Sciatic nerve (tissue), 2 donors: Measurements from ENCODE around the gene CLIP2. TPM values are rescaled to one million over a fixed set of nuclear protein-coding genes. Genes with fewer than 3 reads are reported as not detected.
"Not testable (repeated sequence)": the region's sequence is repeated elsewhere in the genome, so short reads cannot be mapped to it uniquely, and the experiment has no call there.

Experiments used
- ATAC-seq: fragments of 200-7000 bp; cut with Tn5 transposase; one replicate; pipeline ENCODE4 v1.9.1; 2020; ENCODE audit warnings: mild to moderate bottlenecking, moderate library complexity
- DNase-seq: peaks from one replicate; pipeline ENCODE4 v3.0.0-alpha.2; 2020; ENCODE audit warnings: low spot score
- intact Hi-C: fragments of 100-400 bp; cut with DNase I; formaldehyde crosslinking; loops from one replicate; pipeline ENCODE4 v1.14.2; 2022
- total RNA-seq: library from RNA; stranded (reverse); fragmentation: NEBNext Ultra II Directional; extraction: Animal tissue kit (Norgen Biotek cat#: 25700); gene quantifications from one replicate; pipeline ENCODE4 v1.2.1, GENCODE V29; 2021
- donor health status: DM: no; HTN: no; CAD: no.
- donor health status: DM: no; HTN: no; CAD: no.

Gene CLIP2
- total RNA-seq, 1 donor from 2014 or later = 58.4 TPM

DNA sequence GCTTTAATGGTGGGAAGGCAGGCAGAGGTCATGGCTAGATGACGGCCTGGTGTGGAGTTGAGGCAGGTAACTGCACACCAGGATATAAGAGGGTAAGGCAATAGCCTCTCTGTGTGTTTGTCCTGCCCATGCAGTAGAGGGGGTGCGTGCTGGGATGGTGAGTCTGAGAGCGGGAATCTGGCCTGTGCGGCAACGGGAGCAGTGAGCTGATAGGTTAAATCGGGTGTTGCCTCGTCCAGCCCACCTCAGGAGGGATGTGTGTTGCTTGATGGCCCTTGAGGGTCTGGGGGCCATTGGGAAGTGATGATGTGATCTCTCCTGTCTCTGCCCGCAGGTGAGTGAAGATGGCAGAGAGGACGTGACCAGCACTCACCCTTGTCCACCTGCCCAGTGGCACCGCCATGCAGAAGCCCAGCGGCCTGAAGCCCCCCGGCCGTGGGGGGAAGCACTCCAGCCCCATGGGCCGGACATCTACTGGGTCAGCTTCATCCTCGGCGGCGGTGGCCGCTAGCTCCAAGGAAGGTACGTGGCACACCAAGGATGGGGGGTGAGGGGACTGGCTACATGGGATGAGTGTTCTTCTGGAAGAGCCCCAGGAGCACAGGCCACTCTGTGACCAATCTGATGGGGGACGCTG lies 28.1 kb downstream of the CLIP2 start:
- no peak for DNase-seq
- ATAC-seq = no peak
- intact Hi-C loops = no loop called here

DNA sequence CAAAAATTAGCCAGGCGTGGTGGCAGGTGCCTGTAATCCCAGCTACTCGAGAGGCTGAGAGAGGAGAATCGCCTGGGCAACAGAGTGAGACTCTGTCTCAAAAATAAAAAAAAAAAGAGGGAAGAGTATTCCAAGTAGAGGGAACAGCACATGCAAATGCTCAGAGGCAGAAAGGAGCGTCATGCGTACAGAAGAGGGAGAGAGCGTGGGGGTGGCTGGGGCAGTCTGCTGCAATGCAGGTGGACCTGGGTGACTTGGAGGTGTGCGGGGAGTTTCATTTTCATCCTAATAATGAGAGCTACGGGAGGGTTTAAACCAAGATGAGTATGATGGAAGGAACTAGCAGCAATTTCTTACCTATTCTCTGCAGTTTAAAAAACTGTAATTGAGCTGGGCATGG lies 28.8 kb downstream of the CLIP2 start:
- no peak for DNase-seq
- no peak for ATAC-seq

GRCh38 chr7:74320645-74321221 lies 31.5 kb downstream of the CLIP2 start:
- intact Hi-C loops = no loop called here
- no peak for DNase-seq
- ATAC-seq = no peak

More for the DNA sequence above, 28.8 kb downstream of the CLIP2 start:
- intact Hi-C loops = no loop called here

DNA sequence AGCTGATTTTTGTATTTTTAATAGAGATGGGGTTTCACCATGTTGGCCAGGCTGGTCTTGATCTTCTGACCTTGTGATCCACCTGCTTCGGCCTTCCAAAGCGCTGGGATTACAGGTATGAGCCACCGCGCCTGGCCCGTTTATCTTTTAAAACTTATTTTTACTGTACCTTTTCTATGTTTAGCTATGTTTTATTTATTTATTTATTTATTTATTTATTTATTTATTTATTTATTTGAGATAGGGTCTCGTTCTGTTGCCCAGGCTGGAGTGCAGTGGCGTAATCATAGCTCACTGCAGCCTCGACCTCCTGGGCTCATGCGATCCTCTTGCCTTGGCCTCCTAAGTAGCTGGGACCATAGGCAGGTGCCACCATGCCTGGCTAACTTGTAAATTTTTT lies 33.7 kb downstream of the CLIP2 start:
- DNase-seq, intact Hi-C loops, ATAC-seq: not testable (repeated sequence)

GRCh38 chr7:74324531-74325209 lies 35.5 kb downstream of the CLIP2 start:
- DNase-seq = no peak
- intact Hi-C loops = no loop called here
- no peak for ATAC-seq

GRCh38 chr7:74325210-74325565 lies 36.0 kb downstream of the CLIP2 start:
- intact Hi-C loops = no loop called here
- no peak for DNase-seq
- ATAC-seq = no peak

- DNase-seq (no peak), ATAC-seq (no peak)
- intact Hi-C loops = no loop called here
Observed at GRCh38 chr7:74329225-74329624, 40.0 kb downstream of the CLIP2 start.

DNA sequence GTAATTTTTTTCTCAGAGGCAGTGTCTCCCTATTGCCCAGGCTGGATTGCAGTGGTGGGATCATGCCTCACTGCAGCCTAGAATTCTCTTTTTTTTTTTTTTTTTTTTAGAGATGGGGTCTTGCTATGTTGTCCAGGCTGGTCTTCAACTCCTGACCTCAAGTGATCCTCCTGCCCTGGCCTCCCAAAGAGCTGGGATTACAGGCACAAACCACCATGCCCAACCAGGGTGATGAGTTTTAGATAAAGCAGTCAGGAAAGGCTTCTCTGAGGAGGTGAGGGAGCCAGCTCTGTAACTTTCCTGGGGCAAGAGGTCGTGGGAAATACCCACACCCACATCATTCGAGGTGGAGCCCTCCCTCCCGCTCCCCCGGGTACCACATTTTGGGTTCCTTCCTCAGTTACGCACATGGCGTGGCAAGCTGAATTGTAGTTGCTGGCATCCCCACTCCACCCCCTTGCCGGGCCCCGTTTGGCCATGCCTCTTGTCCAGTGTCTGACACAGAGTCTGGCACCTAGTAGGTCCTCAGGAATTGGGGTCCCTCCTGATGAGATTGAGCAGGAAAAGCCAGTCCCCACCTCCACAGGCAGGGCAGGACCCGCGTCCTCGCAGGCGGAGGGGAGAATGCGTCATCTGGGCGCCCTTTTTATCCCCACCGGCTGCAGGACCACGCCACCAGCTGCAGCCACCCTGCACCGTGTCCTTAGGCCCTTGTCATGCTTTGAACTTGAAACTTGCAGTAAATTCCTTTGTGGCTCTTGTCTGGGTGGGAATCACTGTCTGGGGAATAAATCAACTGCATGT lies 43.4 kb downstream of the CLIP2 start:
- ATAC-seq = no peak
- intact Hi-C loops = no loop called here
- DNase-seq = no peak

DNA sequence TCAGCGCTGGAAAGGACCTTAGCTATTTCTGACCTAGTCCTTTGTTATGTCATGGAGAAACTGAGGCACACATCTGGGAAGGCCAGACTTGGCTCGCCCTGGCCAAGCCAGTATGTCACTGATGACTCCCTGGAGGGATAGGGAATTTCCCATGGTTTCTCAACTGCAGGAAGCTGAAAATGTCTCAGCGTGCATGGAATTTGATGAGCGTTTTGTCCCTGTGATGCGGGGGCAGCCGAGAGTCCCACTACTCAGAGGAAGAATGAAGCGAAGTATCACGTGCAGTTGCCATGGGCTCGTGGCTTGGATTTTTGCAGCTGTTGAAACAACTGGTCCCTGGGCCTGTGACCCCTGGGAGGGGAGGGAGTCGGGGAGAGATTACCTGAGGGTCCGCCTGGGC lies 44.8 kb downstream of the CLIP2 start:
- DNase-seq (no peak), ATAC-seq (peak; percentile 39)
- intact Hi-C loops = no loop called here

DNA sequence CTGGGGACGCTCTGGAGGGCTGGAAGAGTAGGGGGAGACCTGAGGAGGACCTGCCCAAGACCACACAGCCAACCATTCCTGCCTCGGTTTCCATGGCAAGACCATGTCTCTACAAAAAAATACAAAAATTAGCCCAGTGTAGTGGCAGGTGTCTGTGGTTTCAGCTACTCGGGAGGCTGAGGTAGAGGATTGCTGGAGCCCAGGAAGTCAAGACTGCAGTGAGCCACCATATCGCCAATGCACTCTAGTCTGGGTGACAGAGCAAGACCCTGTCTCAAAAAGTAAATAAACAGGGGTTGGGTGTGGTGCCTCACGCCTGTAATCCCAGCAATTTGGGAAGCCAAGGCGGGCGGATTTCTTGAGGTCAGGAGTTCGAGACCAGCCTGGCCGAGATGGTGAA lies 48.7 kb downstream of the CLIP2 start:
- no peak for ATAC-seq
- no peak for DNase-seq
- intact Hi-C loops = no loop called here

DNA sequence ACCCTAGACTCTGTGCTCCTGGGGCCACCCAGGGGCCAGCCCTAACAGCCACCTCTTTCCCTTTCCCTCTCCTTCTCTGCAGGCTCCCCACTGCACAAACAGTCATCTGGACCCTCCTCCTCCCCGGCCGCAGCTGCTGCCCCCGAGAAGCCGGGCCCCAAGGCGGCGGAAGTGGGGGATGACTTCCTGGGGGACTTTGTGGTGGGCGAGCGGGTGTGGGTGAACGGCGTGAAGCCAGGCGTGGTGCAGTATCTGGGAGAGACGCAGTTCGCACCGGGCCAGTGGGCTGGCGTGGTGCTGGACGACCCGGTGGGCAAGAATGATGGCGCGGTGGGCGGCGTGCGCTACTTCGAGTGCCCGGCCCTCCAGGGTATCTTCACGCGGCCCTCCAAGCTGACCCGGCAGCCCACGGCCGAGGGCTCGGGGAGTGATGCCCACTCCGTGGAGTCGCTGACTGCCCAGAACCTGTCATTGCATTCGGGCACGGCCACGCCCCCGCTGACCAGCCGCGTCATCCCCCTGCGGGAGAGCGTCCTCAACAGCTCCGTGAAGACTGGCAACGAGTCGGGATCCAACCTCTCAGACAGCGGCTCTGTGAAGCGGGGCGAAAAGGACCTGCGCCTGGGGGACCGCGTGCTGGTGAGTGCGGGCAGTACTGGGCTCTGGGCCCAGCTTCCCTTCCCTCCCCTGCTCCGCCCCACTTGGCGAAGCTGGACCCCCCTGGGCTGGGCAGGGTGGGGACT lies 49.3 kb downstream of the CLIP2 start:
- ATAC-seq (no peak), DNase-seq (no peak)
- intact Hi-C loops = no loop called here

- intact Hi-C loops, DNase-seq, ATAC-seq: not testable (repeated sequence)
Observed at GRCh38 chr7:74339648-74340047, 50.4 kb downstream of the CLIP2 start.

- no peak for ATAC-seq
- intact Hi-C loops = no loop called here
- no peak for DNase-seq
Observed at GRCh38 chr7:74343281-74344131, 54.3 kb downstream of the CLIP2 start.

- ATAC-seq (no peak), DNase-seq (no peak)
- intact Hi-C loops = no loop called here
Observed at GRCh38 chr7:74344132-74344496, 54.9 kb downstream of the CLIP2 start.

DNA sequence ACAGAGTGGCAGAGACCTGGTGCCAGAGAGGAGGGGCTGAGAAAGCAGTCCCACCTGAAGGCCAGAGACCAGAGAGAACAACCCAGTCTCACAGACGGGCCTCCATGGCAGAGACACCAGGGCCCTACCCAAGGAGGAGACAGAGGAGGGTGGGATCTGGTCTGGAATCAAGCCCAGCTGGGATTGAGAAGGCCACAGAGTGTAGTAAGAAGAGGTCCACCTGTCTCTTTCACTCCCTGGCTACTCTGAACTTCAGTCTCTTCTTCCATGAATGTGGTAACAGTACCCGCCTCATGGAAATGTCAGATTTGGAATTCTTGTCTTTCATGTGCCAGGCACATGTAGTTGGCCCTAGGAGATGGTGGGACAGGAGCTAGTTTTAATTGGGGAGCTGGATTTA lies 55.6 kb downstream of the CLIP2 start:
- intact Hi-C loops = no loop called here
- ATAC-seq (no peak), DNase-seq (no peak)

DNA sequence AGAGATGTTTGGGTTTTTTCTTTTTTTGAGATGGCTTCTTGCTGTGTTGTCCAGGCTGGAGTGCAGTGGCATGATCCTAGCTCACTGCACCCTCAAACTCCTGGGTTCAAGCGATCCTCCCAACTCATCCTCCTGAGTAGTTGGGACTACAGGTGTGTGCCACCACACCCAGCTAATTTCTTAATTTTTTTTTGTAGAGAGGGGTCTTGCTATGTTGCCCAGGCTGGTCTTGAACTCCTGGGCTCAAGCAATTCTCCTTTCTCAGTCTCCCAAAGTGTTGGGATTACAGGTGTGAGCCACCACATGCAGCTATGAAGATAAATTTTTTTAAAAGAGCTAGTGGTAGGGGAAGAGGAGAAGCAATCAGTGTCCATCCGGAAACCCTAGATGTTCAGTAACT lies 56.8 kb downstream of the CLIP2 start:
- DNase-seq (no peak), ATAC-seq (no peak)
- intact Hi-C loops = no loop called here

GRCh38 chr7:74349621-74350020 lies 60.4 kb downstream of the CLIP2 start:
- DNase-seq (no peak), ATAC-seq (no peak)
- intact Hi-C loops = no loop called here

DNA sequence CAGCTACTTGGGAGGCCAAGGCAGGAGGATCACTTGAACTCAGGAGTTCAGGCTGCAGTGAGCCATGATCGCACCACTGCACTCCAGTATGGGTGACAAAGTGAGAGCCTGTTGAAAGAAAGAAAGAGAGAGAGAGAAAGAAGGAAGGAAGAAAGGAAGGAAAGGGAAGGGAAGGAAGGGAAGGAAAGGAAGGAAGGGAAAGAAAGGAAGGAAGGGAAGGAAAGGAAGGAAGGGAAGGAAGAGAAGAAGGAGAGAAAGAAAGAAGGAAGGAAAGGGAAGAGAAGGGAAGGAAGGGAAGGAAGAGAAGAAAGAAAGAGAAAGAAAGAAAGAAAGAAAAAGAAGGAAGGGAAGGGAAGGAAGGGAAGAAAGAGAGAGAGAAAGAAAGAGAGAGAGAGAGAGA lies 61.5 kb downstream of the CLIP2 start:
- ATAC-seq = no peak
- no peak for DNase-seq
- intact Hi-C loops = no loop called here
